HG02759 (cell line): Measurements from ENCODE around the gene ACOT7.

Source experiments
- ATAC-seq: cut with Tn5 transposase; IDR thresholded peaks from one replicate; pipeline ENCODE4 v1.9.1; 2021; ENCODE audit warnings: mild to moderate bottlenecking, moderate library complexity; ENCODE audit not compliant: unreplicated experiment

ACOT7 gene

DNA sequence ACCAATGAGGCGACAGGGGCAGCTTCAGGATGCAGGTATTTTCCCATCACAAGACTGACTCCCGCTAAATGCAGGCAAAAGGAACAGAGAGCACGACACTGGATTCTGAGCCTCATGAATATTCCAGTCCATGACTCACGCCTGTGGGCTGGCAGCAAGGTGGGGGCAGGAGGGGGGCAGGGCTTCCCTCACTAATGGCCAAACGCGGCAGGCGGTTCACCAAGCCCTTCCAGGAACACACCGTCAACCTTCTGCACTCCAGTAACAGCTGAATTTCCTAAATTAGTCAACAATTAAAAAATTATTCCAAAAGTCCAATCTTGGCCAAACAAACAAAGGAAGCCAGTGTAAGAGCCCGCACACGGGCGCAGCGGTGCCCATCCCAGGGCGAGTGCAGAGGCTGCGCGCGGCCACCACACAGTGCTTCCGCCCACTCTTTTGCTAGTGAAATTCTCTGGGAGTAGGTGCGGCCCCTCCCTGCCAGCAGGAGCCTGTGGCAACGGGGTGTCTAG lies 120.1 kb downstream of the ACOT7 start:
- no peak for ATAC-seq

DNA sequence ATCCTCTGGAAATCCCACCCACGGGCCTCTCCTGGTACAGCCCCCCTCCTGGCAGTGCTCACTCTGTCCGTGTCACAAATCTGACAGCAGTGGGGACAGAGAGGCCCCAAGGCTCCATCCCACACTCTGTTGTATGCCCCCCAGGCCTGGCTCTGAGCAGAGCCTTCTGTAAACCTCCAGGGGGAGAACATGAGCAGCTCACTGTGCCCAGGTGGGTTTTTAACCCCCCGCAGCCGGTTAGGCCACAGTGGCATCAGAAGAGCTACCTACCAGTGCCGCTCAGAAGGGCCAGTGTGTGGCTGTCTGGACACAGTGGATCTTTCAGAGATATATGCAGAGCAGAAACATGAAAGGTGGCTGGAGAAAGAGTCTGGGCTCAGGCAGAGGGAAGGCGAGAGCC lies 120.7 kb downstream of the ACOT7 start:
- no peak for ATAC-seq

DNA sequence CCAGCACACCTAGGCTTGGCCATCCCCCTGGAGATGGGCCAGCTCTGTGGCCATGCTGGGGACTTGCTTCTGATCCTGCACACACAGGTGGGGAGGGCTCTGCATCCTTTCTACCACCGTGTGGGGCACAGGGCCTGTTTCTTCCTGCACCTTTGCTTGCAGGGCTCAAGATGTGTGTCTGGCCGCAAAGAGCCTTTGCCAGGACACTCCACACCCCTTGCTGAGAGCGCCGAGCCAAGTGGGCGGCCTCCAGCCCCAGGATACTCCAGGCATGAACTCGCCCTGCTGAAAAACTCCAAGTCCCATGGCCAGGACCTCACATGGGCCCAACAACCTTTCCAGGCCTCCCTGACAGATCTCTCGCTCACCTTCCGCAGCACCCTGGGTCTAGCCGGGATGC lies 121.1 kb downstream of the ACOT7 start:
- no peak for ATAC-seq

DNA sequence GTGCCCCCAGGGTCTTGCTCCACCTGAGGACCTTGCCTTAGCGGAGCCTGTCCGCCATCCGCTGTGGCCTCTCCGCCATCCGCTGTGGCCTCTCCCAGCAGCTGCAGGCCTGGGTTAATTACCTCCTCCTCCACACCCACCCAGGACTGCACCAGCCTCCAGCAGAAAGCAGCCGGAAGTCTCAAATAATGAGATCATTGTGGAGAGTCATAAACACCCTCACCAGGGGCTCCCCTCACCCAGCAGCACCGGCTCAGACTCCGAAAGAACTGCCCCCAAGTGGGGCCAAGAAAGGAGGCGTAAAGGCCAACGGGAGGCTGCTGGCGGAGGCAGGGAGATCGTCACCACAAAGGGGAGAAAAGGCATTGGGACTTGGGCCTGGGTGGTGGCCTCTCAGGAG lies 122.0 kb downstream of the ACOT7 start:
- no peak for ATAC-seq

GRCh38 chr1:6271006-6271405 lies 122.6 kb downstream of the ACOT7 start:
- ATAC-seq, result no peak

- no peak for ATAC-seq
Measured at GRCh38 chr1:6270401-6270800, 123.2 kb downstream of the ACOT7 start.

DNA sequence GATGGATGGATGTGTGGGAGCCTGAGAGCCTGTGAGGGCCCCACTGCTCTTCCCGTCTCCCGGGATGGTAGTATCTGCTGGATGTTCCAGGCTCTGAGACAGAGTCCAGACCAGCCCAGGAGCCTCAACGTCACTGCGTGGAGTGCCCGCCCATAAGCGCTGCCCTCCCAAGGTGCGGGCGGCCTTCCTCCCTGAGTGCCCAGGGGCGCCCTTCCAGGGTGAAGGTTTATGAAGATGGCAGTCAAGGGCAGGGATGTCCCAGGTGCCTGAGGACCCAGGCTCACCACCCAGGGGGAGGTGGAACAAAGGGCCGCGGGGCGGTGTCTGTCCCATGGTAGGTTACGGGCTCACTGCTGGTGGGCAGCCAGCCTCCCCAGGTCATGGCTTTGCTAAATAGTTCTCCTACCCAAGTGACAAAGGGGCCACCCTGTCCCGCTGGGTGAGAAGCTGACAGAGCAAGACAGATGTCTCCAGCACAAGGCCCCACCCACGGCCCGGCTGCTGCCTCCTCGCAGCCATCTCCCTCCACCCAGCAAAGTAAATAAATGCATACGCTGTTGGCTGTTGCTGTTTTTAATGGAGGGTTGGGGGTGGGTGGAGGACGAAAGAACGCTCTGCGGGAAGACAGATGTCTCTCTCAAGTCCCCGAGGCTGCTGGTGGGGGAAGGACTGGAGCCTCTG lies 123.7 kb downstream of the ACOT7 start:
- no peak for ATAC-seq

GRCh38 chr1:6269296-6269695 lies 124.3 kb downstream of the ACOT7 start:
- no peak for ATAC-seq

DNA sequence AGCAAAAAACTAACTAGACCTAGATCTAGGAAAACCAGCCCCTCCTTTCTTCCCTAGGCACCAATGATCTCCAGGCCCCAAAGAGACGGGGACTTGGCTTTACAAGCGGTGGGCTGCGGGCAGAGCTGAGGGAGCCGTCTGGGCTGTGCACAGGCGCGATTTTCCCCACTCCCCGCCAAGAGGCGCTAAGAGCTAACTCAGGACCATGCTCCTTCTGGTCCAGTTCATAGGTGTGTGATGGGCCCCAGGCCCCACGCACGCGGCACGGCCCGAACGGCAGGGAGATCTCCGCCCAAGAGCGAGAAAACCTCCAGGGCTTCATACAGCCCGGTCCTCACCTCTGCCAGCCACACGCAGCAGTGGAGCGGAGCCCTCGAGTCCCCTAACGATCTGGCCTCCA lies 125.2 kb downstream of the ACOT7 start:
- ATAC-seq, result no peak

GRCh38 chr1:6267686-6268322 lies 125.8 kb downstream of the ACOT7 start:
- no peak for ATAC-seq

DNA sequence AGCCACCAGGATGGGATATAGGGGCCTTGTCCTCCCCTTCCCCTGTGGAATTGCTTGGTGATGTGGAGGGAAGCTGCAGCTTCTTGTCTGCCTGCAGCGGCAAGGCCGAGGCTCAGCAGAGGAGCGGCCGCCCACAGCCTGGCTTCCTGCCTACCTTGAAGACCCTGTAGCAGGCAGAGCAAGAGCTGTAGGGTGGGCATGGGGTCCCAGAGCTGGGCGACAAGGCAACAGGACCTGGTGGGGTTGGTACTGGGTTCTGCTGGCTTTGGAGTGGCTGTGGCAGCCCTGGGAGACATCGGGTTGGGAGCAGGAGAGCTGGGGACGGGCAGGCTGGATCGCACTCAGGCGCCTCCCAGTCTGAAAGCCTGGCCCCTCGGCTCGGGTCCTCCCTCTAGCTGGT lies 126.9 kb downstream of the ACOT7 start:
- ATAC-seq, result no peak

DNA sequence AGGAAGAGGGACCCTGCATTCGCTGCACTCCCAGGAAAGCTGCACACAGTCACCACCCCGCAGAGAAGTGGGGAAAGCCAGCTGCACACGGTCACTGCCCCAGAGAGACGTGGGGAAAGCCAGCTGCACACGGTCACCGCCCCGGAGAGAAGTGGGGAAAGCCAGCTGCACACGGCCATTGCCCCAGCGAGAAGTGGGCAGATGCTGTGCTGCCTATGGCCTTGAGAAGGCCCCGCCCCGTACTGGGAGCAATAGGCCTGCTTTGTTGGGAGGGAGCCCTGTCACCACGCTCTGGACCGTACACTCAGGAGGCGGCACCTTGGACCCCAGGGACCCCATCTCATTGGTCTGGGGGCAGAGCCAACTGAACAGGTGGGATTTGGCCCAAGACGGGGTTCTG lies 128.4 kb downstream of the ACOT7 start:
- no peak for ATAC-seq

GRCh38 chr1:6263716-6264115 lies 129.9 kb downstream of the ACOT7 start:
- ATAC-seq, result no peak

DNA sequence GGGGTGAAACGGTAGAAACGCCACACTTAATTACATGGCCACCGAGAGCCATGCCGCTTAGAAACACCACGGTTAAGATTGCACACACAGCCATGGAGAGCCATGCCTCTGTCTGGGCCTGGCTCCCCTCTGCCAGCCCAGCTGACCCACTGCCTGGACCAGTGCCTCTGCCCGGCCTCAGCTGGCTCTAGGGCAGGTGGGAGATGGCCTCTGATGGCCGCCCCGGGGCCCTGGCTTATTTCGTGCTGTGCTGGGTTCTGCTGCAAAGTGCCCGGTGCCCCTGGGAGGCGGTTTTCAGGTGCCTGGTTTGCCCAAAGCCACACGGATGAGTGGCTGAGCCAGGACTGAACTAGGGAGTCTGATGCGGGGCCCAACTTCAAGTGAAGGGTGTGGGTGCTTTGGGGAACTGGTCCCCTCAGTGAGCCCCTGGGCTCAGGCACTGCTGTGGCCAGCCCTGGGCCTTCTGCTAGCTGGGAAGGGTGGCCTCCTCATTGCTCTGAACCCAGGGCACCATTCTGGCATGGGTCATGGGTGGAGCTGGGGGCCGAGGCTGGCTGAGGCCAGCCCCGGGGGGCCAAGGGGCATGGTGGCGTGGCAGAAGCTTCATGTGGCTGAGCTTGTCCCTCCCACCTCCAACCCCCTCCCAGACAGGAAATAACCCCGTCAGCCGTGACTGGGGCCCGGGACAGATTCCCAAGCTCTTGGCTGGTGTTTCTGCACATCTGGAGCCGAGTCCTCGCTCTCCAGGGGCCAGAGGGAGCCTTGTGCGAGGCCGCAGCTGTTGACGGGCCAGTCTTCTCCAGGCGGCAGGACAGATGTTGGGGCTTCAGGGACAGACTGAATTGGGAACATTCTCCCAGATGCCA lies 130.8 kb downstream of the ACOT7 start:
- no peak for ATAC-seq

- ATAC-seq, result no peak
Measured at GRCh38 chr1:6261615-6261995, 132.0 kb downstream of the ACOT7 start.

- ATAC-seq, result peak; percentile 56
Measured at GRCh38 chr1:6260961-6261614, 132.5 kb downstream of the ACOT7 start, which contains the start of gene GPR153. Gene GPR153 (minus strand): TSS chr1:6261098. CDS start chr1:6254905, 6,193 bp downstream.

- peak; percentile 36 for ATAC-seq
Measured at GRCh38 chr1:6260433-6260934, 133.1 kb downstream of the ACOT7 start.

GRCh38 chr1:6259491-6260362 lies 133.8 kb downstream of the ACOT7 start:
- ATAC-seq, result peak; percentile 60

- no peak for ATAC-seq
Measured at GRCh38 chr1:6258675-6259074, 134.9 kb downstream of the ACOT7 start.

DNA sequence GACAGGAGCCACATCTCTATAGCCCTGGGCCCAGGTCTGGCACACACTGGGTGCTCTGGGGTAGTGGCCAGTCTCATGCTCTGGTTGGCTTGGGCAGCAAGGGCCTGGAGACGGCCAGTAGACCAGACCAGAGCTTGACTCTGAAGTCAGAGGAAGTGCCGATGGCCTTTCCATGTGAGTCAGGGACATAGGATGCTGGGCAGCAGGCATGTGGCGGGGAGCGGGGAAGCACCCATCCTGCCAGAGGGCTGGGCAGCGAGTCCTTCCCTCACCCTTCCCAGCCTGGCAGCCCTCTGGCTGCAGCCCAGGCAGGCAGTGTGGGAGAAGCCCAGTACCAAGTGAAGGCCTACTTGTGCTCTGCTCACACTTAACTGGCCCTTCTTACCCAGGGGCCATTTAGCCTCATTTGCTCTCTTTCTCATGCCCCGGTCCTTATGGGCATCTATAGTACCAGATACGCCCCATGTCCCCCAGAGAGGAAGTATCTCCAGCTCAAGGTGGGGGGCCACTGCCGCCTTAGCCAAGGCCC lies 136.0 kb downstream of the ACOT7 start:
- no peak for ATAC-seq
